GM23248 (cell line): ENCODE results near the gene SEMA6B. TPM values are rescaled to one million over a fixed set of nuclear protein-coding genes. Genes with fewer than 3 reads are reported as not detected.

ENCODE experiments used
- DNase-seq: peaks from one replicate; pipeline ENCODE4 v3.0.0-alpha.2; 2015
- H2AFZ ChIP-seq: fragments of 200-600 bp; sonication (generic); 2 replicates; pipeline ENCODE4 v1.6.1; 2016; ENCODE audit warnings: antibody characterized with exemption
- H3F3A ChIP-seq: fragments of 200-600 bp; sonication (generic); 2 replicates; pipeline ENCODE4 v1.6.1; 2016; ENCODE audit warnings: mild to moderate bottlenecking, antibody characterized with exemption, mixed run types; ENCODE audit not compliant: insufficient read depth
- H3K27ac ChIP-seq: fragments of 200-600 bp; sonication (generic); 2 replicates; pipeline ENCODE4 v1.5.1; 2016; ENCODE audit warnings: mild to moderate bottlenecking
- H3K27me3 ChIP-seq: fragments of 200-600 bp; sonication (generic); replicated peaks from 2 replicates; pipeline ENCODE4 v1.6.1; 2016; ENCODE audit warnings: mild to moderate bottlenecking; ENCODE audit not compliant: insufficient read depth
- H3K36me3 ChIP-seq: fragments of 200-600 bp; sonication (generic); 2 replicates; pipeline ENCODE4 v1.6.1; 2016; ENCODE audit warnings: low read depth, mild to moderate bottlenecking
- H3K4me1 ChIP-seq: fragments of 200-600 bp; sonication (generic); 2 replicates; pipeline ENCODE4 v1.6.1; 2016; ENCODE audit warnings: mild to moderate bottlenecking; ENCODE audit not compliant: insufficient read depth
- H3K4me2 ChIP-seq: fragments of 200-600 bp; sonication (generic); one replicate; pipeline ENCODE4 v1.6.1; 2016; ENCODE audit warnings: mild to moderate bottlenecking; ENCODE audit not compliant: unreplicated experiment
- H3K4me3 ChIP-seq: fragments of 200-600 bp; sonication (generic); 2 replicates; pipeline ENCODE4 v1.5.1; 2016; ENCODE audit warnings: mild to moderate bottlenecking
- H3K79me2 ChIP-seq: fragments of 200-600 bp; sonication (generic); 2 replicates; pipeline ENCODE4 v1.6.1; 2016; ENCODE audit warnings: mild to moderate bottlenecking; ENCODE audit not compliant: insufficient read depth
- H3K9ac ChIP-seq: fragments of 200-600 bp; sonication (generic); 2 replicates; pipeline ENCODE4 v1.6.1; 2016; ENCODE audit warnings: mild to moderate bottlenecking
- H3K9me2 ChIP-seq: fragments of 200-600 bp; sonication (generic); 2 replicates; pipeline ENCODE4 v1.6.1; 2016; ENCODE audit warnings: mixed run types, mild to moderate bottlenecking, moderate library complexity; ENCODE audit not compliant: insufficient read depth
- H3K9me3 ChIP-seq: fragments of 200-600 bp; sonication (generic); one replicate; pipeline ENCODE4 v1.6.1; 2017; ENCODE audit warnings: low read depth
- H4K20me1 ChIP-seq: fragments of 200-600 bp; sonication (generic); 2 replicates; pipeline ENCODE4 v1.6.0; 2016; ENCODE audit not compliant: insufficient read depth
- EZH2 ChIP-seq: fragments of 200-600 bp; sonication (generic); IDR thresholded peaks from 2 replicates; pipeline ENCODE4 v1.6.1; 2018; ENCODE audit warnings: antibody characterized with exemption, mild to moderate bottlenecking; ENCODE audit not compliant: insufficient read depth, poor library complexity, severe bottlenecking
- EZH2phosphoT487 ChIP-seq: fragments of 200-600 bp; sonication (generic); IDR thresholded peaks from 2 replicates; pipeline ENCODE4 v1.6.1; 2018; ENCODE audit warnings: antibody characterized with exemption, moderate library complexity, mild to moderate bottlenecking, low read depth; ENCODE audit not compliant: insufficient read depth
- WGBS, 2 experiments: methylation state at CpG; one replicate each; pipeline ENCODE4 v1.1.6; 2015 to 2017; ENCODE audit warnings: low lambda C conversion rate in 2 of 2, low coverage in 1 of 2; ENCODE audit errors: missing lambda C conversion rate in 2 of 2; 5-methylcytosine and 5-hydroxymethylcytosine counted together
- in situ Hi-C: fragments of 300-500 bp; cut with MboI; formaldehyde crosslinking; loops from 2 replicates; pipeline ENCODE4 v1.15.0; 2020
- polyA plus RNA-seq: library from polyadenylated mRNA; unstranded; fragments of >200 nt; fragmentation: Nextera tagmentation; extraction: Ambion mirVana; gene quantifications from 2 replicates; pipeline ENCODE4 v1.2.1, GENCODE V29; 2016
- total RNA-seq: library from RNA; depleted of rRNA; stranded (reverse); fragments of >200 nt; shearing (Covaris generic); gene quantifications from 2 replicates; pipeline ENCODE4 v1.2.3, GENCODE V29; 2014

Gene SEMA6B
- total and polyA plus RNA-seq, 2 experiments from 2014 or later: not detected

DNA sequence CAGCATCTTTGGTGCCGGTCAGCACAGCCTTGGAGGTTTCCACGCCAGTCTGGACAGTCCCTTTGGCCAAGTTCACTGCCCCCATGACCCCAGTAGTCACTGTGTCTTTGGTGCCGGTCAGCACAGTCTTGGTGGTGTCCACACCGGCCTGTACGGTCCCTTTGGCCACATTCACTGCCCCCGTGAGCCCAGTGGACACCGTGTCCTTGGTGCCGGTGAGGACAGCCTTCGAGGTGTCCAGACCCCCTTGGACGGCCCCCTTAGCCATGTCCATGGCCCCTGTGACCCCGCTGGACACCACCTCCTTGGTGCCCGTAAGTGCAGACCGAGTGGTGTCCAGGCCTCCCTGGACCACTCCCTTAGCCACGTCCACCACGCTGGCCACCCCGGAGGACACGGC, 46.2 kb downstream of the SEMA6B start:
- TF ChIP-seq EZH2 (no peak), EZH2phosphoT487 (no peak)
- Histone ChIP-seq H3K4me1 (no peaks in the 10 kb centered on the region), H3K4me2 (no peak overlapping the region), H3K27me3 (no peaks in the 10 kb centered on the region), H3K79me2 (no peaks in the 10 kb centered on the region), H3F3A (no peaks in the 10 kb centered on the region), H3K4me3 (no peak overlapping the region), H2AFZ (no peak overlapping the region), H3K9me2 (no peaks in the 10 kb centered on the region), H3K9me3 (no peaks in the 10 kb centered on the region), H3K9ac (no peak overlapping the region), H4K20me1 (no peaks in the 10 kb centered on the region), H3K36me3 (no peaks in the 10 kb centered on the region), H3K27ac (no peak overlapping the region)
- 79 to 85% methylated on average over 16 to 17 of the region's 17 CpGs for WGBS, 2 experiments
- DNase-seq: no peak
- in situ Hi-C loops: no loop called here

DNA sequence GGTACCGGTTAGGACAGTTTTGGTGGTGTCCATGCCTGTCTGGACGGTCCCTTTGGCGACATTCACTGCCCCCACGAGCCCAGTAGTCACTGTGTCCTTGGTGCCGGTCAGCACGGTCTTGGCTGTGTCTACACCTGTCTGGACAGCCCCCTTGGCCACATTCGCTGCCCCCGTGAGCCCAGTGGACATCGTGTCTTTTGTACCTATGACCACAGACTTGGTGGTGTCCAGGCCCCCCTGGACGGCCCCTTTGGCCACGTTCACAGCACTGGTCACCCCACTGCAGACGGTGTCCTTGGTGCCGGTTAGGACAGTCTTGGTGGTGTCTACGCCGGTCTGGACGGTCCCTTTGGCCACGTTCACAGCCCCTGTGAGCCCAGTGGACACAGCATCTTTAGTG, 47.4 kb downstream of the SEMA6B start:
- no peaks in the 10 kb centered on the region for H3K36me3 ChIP-seq
- H4K20me1 ChIP-seq: no peaks in the 10 kb centered on the region
- no peaks in the 10 kb centered on the region for H3K4me1 ChIP-seq
- no peak overlapping the region for H3K4me3 ChIP-seq
- no peaks in the 10 kb centered on the region for H3K9me2 ChIP-seq
- no peak for TF ChIP-seq EZH2
- no peak for TF ChIP-seq EZH2phosphoT487
- H3K9ac ChIP-seq: no peak overlapping the region
- H2AFZ ChIP-seq: no peak overlapping the region
- no peak for DNase-seq
- no peaks in the 10 kb centered on the region for H3K27me3 ChIP-seq
- no peak overlapping the region for H3K27ac ChIP-seq
- H3K9me3 ChIP-seq: no peaks in the 10 kb centered on the region
- H3K4me2 ChIP-seq: no peak overlapping the region
- 82 to 84% methylated on average over 17 of the region's 17 CpGs for WGBS, 2 experiments
- in situ Hi-C loops: no loop called here
- no peaks in the 10 kb centered on the region for H3F3A ChIP-seq
- no peaks in the 10 kb centered on the region for H3K79me2 ChIP-seq

DNA sequence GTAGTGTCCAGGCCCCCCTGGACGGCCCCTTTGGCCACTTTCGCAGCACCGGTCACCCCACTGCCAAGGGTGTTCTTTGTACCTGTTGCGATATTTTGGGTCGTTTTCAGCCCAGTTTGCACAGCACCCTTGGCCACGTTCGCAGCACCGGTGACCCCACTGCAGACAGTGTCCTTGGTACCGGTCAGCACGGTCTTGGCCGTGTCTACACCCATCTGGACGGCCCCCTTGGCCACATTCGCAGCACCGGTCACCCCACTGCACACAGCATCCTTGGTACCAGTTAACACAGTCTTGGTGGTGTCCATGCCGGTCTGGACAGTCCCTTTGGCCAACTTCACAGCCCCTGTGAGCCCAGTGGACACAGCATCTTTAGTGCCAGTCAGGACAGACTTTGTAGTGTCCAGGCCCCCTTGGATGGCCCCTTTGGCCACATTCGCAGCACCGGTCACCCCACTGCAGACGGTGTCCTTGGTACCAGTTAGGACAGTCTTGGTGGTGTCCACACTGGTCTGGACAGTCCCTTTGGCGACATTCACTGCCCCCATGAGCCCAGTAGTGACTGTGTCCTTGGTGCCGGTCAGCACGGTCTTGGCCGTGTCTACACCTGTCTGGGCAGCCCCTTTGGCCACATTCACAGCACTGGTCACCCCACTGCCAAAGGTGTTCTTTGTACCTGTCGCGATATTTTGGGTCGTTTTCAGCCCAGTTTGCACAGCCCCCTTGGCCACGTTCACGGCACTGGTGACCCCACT, 48.0 kb downstream of the SEMA6B start:
- H3K4me3 ChIP-seq: no peak overlapping the region
- no peak overlapping the region for H3K27ac ChIP-seq
- no peaks in the 10 kb centered on the region for H3K9me2 ChIP-seq
- H3K9me3 ChIP-seq: no peaks in the 10 kb centered on the region
- H3K27me3 ChIP-seq: no peaks in the 10 kb centered on the region
- no peaks in the 10 kb centered on the region for H4K20me1 ChIP-seq
- no peak for TF ChIP-seq EZH2
- no peak for TF ChIP-seq EZH2phosphoT487
- in situ Hi-C loops: no loop called here
- no peaks in the 10 kb centered on the region for H3F3A ChIP-seq
- H3K4me1 ChIP-seq: peaks cover 4% of the 10 kb centered on the region; the same call in 1 of the 2 replicates
- H3K9ac ChIP-seq: no peak overlapping the region
- DNase-seq: no peak
- H3K36me3 ChIP-seq: no peaks in the 10 kb centered on the region
- H2AFZ ChIP-seq: no peak overlapping the region
- H3K4me2 ChIP-seq: no peak overlapping the region
- H3K79me2 ChIP-seq: no peaks in the 10 kb centered on the region
- WGBS, 2 experiments: 76 to 80% methylated on average over 27 of the region's 27 CpGs

DNA sequence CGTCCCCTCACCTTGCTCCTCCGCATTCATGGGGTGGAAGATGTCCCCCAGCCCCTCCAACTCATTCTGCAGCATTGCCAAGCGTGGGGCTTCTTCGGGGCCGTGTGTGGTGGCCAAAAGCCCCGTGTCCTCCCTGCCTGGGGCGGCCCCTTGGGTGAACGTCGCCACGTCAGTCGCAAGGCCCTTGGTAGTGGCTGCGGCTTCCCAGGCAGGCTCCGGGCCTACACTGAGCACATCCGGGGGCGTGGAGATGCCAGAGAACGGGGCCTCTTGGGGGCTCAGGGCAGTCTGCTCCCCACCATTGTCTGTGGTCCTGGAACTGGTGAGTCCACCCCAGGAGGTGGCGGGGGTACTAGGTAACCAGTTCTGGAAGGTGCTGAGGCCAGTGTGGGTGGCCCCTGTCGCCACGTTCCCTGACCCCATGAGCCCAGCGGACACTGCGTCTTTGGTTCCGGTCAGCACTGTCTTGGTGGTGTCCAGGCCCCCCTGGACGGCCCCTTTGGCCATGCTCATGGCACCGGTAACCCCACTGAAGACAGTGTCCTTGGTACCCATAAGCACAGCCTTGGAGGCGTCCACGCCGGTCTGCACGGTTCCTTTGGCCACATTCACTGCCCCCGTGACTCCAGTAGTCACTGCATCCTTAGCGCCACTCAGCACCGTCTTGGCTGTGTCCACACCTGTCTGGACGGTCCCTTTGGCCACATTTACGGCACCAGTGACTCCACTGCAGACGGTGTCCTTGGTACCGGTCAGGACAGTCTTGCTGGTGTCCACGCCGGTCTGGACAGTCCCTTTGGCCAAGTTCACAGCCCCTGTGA, 48.8 kb downstream of the SEMA6B start:
- Histone ChIP-seq H3K9ac (no peak overlapping the region), H2AFZ (no peak overlapping the region), H3K36me3 (no peaks in the 10 kb centered on the region), H3F3A (no peaks in the 10 kb centered on the region), H3K9me2 (no peaks in the 10 kb centered on the region), H3K79me2 (no peaks in the 10 kb centered on the region), H3K4me3 (no peak overlapping the region), H3K9me3 (no peaks in the 10 kb centered on the region), H3K4me2 (no peak overlapping the region), H3K27ac (no peak overlapping the region), H4K20me1 (no peaks in the 10 kb centered on the region), H3K27me3 (no peaks in the 10 kb centered on the region), H3K4me1 (peaks cover 8% of the 10 kb centered on the region; the same call in 1 of the 2 replicates)
- TF ChIP-seq EZH2phosphoT487 (no peak), EZH2 (no peak)
- in situ Hi-C loops: no loop called here
- WGBS, 2 experiments: 71 to 81% methylated on average over 32 to 34 of the region's 37 CpGs
- DNase-seq: no peak
